HG03354 (cell line): ENCODE measurements around the gene BTRC.
"Not testable (repeated sequence)": the region's sequence is repeated elsewhere in the genome, so short reads cannot be mapped to it uniquely, and the experiment has no call there.

Source experiments
- ATAC-seq: cut with Tn5 transposase; IDR thresholded peaks from one replicate; pipeline ENCODE4 v1.9.1; 2021; ENCODE audit warnings: mild to moderate bottlenecking; ENCODE audit not compliant: unreplicated experiment, poor library complexity, severe bottlenecking

BTRC gene

DNA sequence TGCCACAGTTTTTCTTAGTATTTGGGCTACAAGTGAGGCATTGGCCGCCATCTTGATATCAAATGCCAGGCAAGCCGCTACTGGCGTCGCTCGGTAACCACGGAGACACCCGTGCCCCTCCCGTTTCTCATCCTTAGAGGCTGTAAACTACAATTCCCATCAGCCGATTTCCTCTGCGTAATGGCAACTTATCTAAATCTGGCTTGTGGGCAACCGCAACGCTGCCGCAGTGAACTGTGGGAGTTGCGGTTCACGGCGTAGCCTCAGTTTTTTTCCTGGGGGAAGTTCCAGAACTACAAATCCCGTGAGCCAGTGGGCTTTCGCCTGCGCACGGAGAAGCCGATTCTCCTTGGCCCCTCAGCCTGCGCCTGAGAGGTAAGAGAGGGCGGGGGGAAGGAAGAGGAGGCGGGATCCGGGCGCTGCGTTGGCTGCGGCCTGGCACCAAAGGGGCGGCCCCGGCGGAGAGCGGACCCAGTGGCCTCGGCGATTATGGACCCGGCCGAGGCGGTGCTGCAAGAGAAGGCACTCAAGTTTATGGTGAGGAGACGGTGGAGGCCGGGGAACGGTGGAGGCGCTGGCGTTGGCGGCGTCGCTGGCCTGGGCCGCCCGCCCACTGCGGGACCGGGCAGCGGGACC lies at the start of gene BTRC:
BTRC (plus strand) TSS at position 474 of the 636 bp plus-strand sequence; CDS start at position 490, 16 bp downstream.
- peak; percentile 95 for ATAC-seq

GRCh38 chr10:101304316-101304715 lies 49.6 kb upstream of the BTRC start:
- no peak for ATAC-seq

GRCh38 chr10:101305320-101306241 lies 48.4 kb upstream of the BTRC start:
- no peak for ATAC-seq

- ATAC-seq = no peak
These were observed 45.9 kb upstream of the BTRC start for GRCh38 chr10:101308051-101308450.

GRCh38 chr10:101310529-101311184 lies 43.3 kb upstream of the BTRC start:
- no peak for ATAC-seq

GRCh38 chr10:101311185-101312066 lies 42.5 kb upstream of the BTRC start:
- ATAC-seq = no peak

- ATAC-seq = no peak
These were observed 34.6 kb upstream of the BTRC start for GRCh38 chr10:101319241-101319915.

- ATAC-seq = no peak
These were observed 32.9 kb upstream of the BTRC start for GRCh38 chr10:101321073-101321472.

DNA sequence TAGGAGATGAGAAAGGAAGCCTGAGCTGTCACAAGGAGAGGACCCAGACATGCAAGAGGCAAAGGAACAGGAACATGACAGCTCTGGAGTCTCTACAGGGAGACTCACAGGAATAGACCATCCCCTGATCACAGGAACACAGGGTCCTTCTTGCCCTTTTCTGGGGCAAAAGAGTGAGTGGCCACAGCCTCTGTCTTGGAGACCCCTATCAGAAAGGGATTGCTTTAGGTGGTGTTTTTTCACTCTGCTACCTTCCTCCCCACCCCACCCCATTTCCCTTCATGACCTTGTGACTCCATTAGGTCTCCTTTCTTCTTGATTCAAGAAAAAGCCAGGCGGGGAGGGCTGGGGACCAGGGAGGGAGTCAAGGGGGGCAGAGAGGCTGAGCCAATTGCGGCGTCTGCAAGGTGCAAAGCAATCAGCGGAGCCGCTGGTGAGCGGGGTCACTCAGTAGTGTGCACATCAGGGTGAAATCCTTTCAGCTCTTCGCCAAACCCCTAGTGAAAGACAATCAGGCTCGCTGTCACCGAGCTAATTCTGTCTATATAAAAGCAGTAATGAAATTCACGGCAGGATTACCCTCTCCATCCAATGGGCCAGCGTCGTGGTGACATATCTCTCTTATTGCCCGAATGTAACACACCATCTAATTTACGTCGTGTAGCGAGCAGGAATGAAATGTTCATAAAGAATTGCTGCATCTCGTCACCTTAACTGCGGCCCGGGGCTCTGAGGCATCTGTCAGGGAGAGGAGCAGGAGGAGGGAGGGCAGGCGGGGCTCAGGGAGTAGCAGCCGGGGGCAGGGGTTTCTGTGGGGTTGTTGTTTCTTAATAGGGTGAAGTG lies 31.5 kb upstream of the BTRC start:
- no peak for ATAC-seq

DNA sequence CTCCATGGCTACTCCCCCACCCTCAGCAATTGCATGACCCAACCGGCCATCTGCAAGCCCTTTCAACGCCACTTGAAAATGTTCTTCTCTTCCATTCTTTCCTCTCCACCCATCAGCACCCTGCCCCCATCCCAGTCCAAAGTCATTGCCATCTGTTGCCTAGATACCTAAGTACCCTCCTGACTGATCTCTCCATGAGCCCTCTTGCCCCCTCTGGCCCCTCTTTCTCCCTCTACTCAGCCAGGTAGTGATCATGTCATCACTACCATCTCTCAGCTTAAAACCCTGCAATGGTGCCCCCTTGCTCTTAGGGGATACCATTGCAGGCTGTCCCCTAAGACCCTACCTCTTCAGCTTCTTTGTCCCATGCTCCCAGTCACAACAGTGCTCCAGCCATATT lies 30.5 kb upstream of the BTRC start:
- no peak for ATAC-seq

- ATAC-seq = not testable (repeated sequence)
These were observed 26.5 kb upstream of the BTRC start for GRCh38 chr10:101327454-101327853.

DNA sequence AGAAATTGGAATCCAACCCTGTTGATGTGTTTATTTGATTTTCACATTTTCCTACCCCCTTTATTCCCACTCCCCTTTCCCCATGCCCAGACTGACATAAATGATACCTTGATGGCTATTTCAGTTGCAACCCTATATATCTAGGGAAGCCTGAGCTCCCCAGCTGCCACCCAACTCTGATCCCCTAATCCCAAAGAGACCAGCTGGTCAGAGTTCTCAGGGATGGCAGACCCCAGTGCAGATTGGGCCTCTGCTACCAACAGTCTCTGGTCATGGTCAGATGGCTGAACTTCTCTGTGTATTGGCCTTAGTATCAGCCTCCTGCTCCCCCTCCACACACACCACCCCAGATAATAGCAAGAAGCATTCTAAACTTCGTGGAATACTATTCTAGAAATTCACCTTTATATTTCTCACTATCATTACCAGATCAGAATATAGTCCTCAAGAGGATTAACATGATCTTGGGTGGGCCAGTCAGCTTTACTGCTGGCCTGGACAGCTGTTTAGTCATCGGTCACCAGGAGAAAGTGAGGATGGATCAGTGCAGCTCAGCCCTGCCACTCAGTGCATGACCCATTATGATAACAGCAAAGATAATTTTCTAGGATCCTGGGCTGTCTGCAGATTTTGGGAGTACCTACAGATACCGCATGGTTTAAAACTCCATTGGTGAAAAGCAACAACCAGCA lies 24.5 kb upstream of the BTRC start:
- no peak for ATAC-seq

GRCh38 chr10:101330231-101330630 lies 23.7 kb upstream of the BTRC start:
- ATAC-seq = no peak

DNA sequence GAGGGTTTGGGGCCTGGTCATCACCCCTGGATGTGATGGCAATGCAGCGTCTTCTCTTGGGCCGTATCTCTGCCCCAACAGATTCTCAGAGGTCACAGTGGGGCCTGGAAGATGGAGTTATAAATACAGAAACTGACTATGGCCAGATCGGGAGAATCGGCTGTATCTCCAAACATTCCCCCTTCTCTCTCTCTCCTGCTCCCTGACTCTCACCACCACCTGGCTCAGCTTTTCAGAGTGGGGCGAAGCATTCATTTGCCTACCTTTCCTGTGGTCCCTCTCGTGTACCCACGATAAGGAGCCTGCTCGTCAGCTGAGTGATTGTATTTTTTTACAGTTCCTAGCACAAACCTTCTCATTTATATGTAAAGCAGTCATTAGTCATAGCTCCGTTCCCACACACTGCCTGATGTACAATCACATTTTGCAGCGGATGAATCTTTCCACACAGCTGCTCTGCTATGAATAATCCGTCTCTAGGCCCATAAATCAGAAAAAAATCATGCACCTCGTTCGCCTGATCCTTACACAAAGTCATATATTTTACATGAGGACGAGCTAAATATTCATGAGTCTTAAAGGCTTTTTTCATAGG lies 23.2 kb upstream of the BTRC start:
- ATAC-seq = no peak

DNA sequence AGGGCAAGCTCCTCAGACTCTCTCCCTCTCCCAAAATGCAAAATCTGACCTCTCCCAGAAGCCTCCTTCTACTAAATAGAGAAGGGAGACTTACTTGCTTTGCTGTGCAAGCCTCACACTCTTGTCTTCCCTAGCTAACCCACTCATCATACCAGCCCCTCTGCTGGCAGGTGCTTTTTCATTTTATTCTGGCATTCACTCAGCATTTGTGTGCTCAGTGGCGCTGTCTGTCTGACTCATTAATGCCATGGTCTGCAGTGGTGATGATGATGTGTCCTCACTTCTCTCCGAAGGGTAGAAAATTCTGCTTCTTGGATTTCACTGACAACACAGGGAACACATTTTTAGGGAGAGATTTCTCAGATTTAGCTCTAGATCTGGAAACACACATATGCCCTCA lies 22.0 kb upstream of the BTRC start:
- no peak for ATAC-seq

- ATAC-seq = not testable (repeated sequence)
These were observed 19.7 kb upstream of the BTRC start for GRCh38 chr10:101334259-101334658.

DNA sequence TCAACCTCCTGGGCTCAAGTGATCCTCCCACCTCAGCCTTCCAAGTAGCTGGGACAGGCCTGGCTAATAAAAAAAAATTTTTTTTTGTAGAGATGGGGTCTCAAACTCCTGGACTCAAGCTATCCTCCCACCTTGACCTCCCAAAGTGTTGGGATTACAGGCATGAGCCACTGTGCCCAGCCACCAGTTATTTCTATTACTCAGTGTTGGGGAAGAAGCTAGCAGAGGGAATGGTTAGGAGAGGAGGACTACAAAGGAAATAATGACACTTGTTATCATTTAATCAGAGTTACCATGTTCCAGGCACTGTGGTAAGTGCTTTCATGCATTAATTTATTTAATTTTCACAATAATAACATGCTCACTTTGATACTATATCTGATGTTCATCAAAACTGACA lies 17.6 kb upstream of the BTRC start:
- ATAC-seq = no peak
